Body of pancreas (tissue), 4 donors: Measurements from ENCODE around the gene MAP2K7.

Experiments
- CTCF ChIP-seq, 7 experiments: fragments of 450-650 bp in 4 of 7; fragments of 200-600 bp in 3 of 7; sonication (generic) in 3 of 7; IDR thresholded peaks; one replicate each; pipeline ENCODE4 v1.5.1; 2016 to 2019; ENCODE audit warnings: antibody characterized with exemption in 7 of 7
- POLR2A ChIP-seq, 3 donors: fragments of 450-650 bp; IDR thresholded peaks; one replicate each; pipeline ENCODE4 v1.6.1; 2016; ENCODE audit warnings: antibody characterized with exemption in 3 of 3, mild to moderate bottlenecking in 2 of 3

GRCh38 chr19:7953576-7953975, 49.9 kb downstream of the MAP2K7 start:
- no peak for TF ChIP-seq CTCF (IDR thresholded peaks at IDR 0.05)
- no peak for TF ChIP-seq POLR2A (IDR thresholded peaks at IDR 0.05)
